HEK293T (cell line): ENCODE results near the gene PTPRD.

Experiments used
- BHLHE40 ChIP-seq: fragments of 450-650 bp; IDR thresholded peaks from 2 replicates; pipeline ENCODE4 v1.6.1; 2016; ENCODE audit warnings: mild to moderate bottlenecking, moderate library complexity, borderline replicate concordance
- FOXK2 ChIP-seq: fragments of 450-650 bp; IDR thresholded peaks from 2 replicates; pipeline ENCODE4 v1.6.1; 2016; ENCODE audit warnings: mild to moderate bottlenecking

DNA sequence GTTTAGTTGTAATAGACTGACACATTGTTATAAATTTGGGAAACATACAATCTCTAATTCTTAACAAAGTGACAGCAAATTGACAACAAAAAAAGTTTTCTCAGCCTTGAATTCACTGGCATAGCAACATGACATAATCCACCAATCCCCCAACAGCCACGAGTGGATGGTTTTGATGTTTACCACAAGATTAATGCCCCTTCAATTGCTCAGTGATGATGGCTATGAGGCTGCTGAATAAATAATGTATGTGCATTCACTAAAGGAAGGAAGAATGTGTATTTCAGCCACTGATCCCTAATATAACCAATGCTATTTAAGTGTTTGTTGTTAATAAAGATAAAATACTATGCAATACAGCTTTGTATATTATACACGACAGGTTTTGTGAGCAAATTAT, 2069.6 kb downstream of the PTPRD start:
- TF ChIP-seq FOXK2 = no peak
- no peak for TF ChIP-seq BHLHE40
